Neuronal stem cell (in vitro differentiated cells): Measurements from ENCODE around the gene ZFYVE16. TPM values are rescaled to one million over a fixed set of nuclear protein-coding genes. Genes with fewer than 3 reads are reported as not detected.

Experiments
- DNase-seq: peaks from one replicate; pipeline ENCODE4 v3.0.0-alpha.2; 2013; ENCODE audit warnings: low spot score
- H2AFZ ChIP-seq: one replicate; pipeline ENCODE4 v1.6.1; 2013; ENCODE audit warnings: mild to moderate bottlenecking, low read length, inconsistent platforms
- H2AK5ac ChIP-seq: 2 replicates; pipeline ENCODE4 v1.6.1; 2013; ENCODE audit warnings: low read depth, mild to moderate bottlenecking, inconsistent platforms, low read length, moderate library complexity, mixed read lengths
- H2BK120ac ChIP-seq: 2 replicates; pipeline ENCODE4 v1.6.1; 2013; ENCODE audit warnings: low read depth, mild to moderate bottlenecking, inconsistent platforms, low read length, moderate library complexity, mixed read lengths
- H2BK12ac ChIP-seq: one replicate; pipeline ENCODE4 v1.6.1; 2013; ENCODE audit warnings: low read length, inconsistent platforms
- H2BK15ac ChIP-seq: 2 replicates; pipeline ENCODE4 v1.6.1; 2013; ENCODE audit warnings: mild to moderate bottlenecking, low read length, inconsistent platforms, mixed read lengths
- H2BK5ac ChIP-seq: one replicate; pipeline ENCODE4 v1.6.1; 2013; ENCODE audit warnings: inconsistent platforms, mild to moderate bottlenecking, low read length, moderate library complexity
- H3K14ac ChIP-seq: one replicate; pipeline ENCODE4 v1.6.1; 2013; ENCODE audit warnings: low read length, inconsistent platforms
- H3K18ac ChIP-seq: 2 replicates; pipeline ENCODE4 v1.6.1; 2013; ENCODE audit warnings: low read length, inconsistent platforms
- H3K23ac ChIP-seq: 2 replicates; pipeline ENCODE4 v1.6.1; 2013; ENCODE audit warnings: low read depth, mild to moderate bottlenecking, mixed read lengths, low read length, inconsistent platforms; ENCODE audit not compliant: poor library complexity
- H3K27ac ChIP-seq: replicated peaks from 3 replicates; pipeline ENCODE4 v1.5.1; 2013; ENCODE audit warnings: low read length, inconsistent platforms
- H3K27me3 ChIP-seq, 3 experiments: 2 replicates each; pipeline ENCODE4 v1.6.1; 2013; ENCODE audit warnings: low read length in 3 of 3, mild to moderate bottlenecking in 2 of 3, inconsistent platforms in 1 of 3, low read depth in 1 of 3, mixed read lengths in 1 of 3, moderate library complexity in 1 of 3; ENCODE audit not compliant: control insufficient read depth in 3 of 3, insufficient read depth in 3 of 3
- H3K36me3 ChIP-seq, 2 donors: replicated peaks in 1 of 2; 2 replicates each; pipeline ENCODE4 v1.6.1; 2013; ENCODE audit warnings: low read length in 2 of 2; ENCODE audit not compliant: control insufficient read depth in 2 of 2, insufficient read depth in 2 of 2
- H3K4ac ChIP-seq: 2 replicates; pipeline ENCODE4 v1.6.1; 2013; ENCODE audit warnings: inconsistent platforms, mild to moderate bottlenecking, low read length, moderate library complexity
- H3K4me1 ChIP-seq, 2 donors: 1 replicate in 1 of 2; 2 replicates in 1 of 2; pipeline ENCODE4 v1.6.1; 2013; ENCODE audit warnings: low read length in 2 of 2, low read depth in 1 of 2; ENCODE audit not compliant: control insufficient read depth in 2 of 2, insufficient read depth in 1 of 2
- H3K4me2 ChIP-seq: one replicate; pipeline ENCODE4 v1.6.1; 2013; ENCODE audit warnings: mild to moderate bottlenecking, low read length, inconsistent platforms; ENCODE audit not compliant: insufficient read depth, poor library complexity, severe bottlenecking
- H3K4me3 ChIP-seq, 2 donors: 2 replicates each; pipeline ENCODE4 v1.5.1; 2013; ENCODE audit warnings: low read length in 2 of 2, mild to moderate bottlenecking in 2 of 2, inconsistent platforms in 1 of 2, moderate library complexity in 1 of 2
- H3K79me1 ChIP-seq: one replicate; pipeline ENCODE4 v1.6.1; 2013; ENCODE audit warnings: low read depth, mild to moderate bottlenecking, inconsistent platforms, low read length, moderate library complexity
- H3K9ac ChIP-seq: one replicate; pipeline ENCODE4 v1.6.1; 2013; ENCODE audit warnings: mild to moderate bottlenecking, low read depth, low read length, inconsistent platforms; ENCODE audit not compliant: poor library complexity
- H3K9me3 ChIP-seq, 2 donors: replicated peaks in 1 of 2; 2 replicates each; pipeline versions ENCODE3 to v1.6.1; 2013; ENCODE audit warnings: low read length in 2 of 2, mild to moderate bottlenecking in 2 of 2, inconsistent platforms in 1 of 2, low read depth in 1 of 2, mixed read lengths in 1 of 2, moderate library complexity in 1 of 2; ENCODE audit not compliant: control insufficient read depth in 2 of 2, insufficient read depth in 1 of 2
- H4K8ac ChIP-seq: one replicate; pipeline ENCODE4 v1.6.1; 2013; ENCODE audit warnings: low read depth, mild to moderate bottlenecking, inconsistent platforms, low read length, moderate library complexity
- H4K91ac ChIP-seq: one replicate; pipeline ENCODE4 v1.6.1; 2013; ENCODE audit warnings: low read length, low read depth, mild to moderate bottlenecking, inconsistent platforms; ENCODE audit not compliant: poor library complexity
- WGBS, 2 donors: extraction: QIAGEN DNeasy Blood & Tissue Kit; methylation state at CpG; one replicate each; pipeline ENCODE4 v1.1.7; 2013; ENCODE audit warnings: missing lambda C conversion rate in 2 of 2, mixed read lengths in 1 of 2; ENCODE audit not compliant: insufficient read length in 2 of 2, insufficient replicate concordance in 1 of 2; ENCODE audit errors: extremely low coverage in 2 of 2; 5-methylcytosine and 5-hydroxymethylcytosine counted together
- polyA plus RNA-seq, 2 experiments: library from polyadenylated mRNA; stranded (reverse); fragments of 200-250 nt; gene quantifications; one replicate each; pipeline ENCODE4 v1.2.3, GENCODE V29; 2013

The ZFYVE16 gene
- 28.6 TPM for polyA plus RNA-seq (2013, experiment 1 of 2)
- 27.9 TPM for polyA plus RNA-seq (2013, experiment 2 of 2)

GRCh38 chr5:80407735-80408483 is at the start of gene ZFYVE16:
TSS of gene ZFYVE16 (plus strand) at chr5:80408064. CDS start at chr5:80434148, 26,084 bp downstream.
- no peaks in the 10 kb centered on the region for H3K27me3 ChIP-seq
- H3K36me3 ChIP-seq, result peaks cover 0 to 22% of the 10 kb centered on the region in 2 donors
- H3K4me1 ChIP-seq, result peaks cover 0 to 1% of the 10 kb centered on the region in 2 donors
- H3K18ac ChIP-seq, result peak within 1 kb of the TSS; percentile 99
- peaks cover 3% of the 10 kb centered on the region for H3K79me1 ChIP-seq
- H3K4me2 ChIP-seq, result peak within 1 kb of the TSS; percentile 43
- peak; percentile 96 for DNase-seq
- no peak within 1 kb of the TSS for H4K8ac ChIP-seq
- peak within 1 kb of the TSS; percentile 41 for H3K4ac ChIP-seq
- peak within 1 kb of the TSS; percentile 82 to 91 for H3K4me3 ChIP-seq
- H3K9ac ChIP-seq, result peak within 1 kb of the TSS; percentile 96
- peak within 1 kb of the TSS; percentile 98 for H3K27ac ChIP-seq
- H3K23ac ChIP-seq, result peak within 1 kb of the TSS; percentile 45
- H4K91ac ChIP-seq, result no peak within 1 kb of the TSS
- H2BK12ac ChIP-seq, result no peak within 1 kb of the TSS
- H2AK5ac ChIP-seq, result peak within 1 kb of the TSS; percentile 78
- H2BK5ac ChIP-seq, result peak within 1 kb of the TSS; percentile 91
- WGBS, 2 donors, result no CpG with 5 or more reads among the region's 66 CpGs
- peak within 1 kb of the TSS; percentile 94 for H2AFZ ChIP-seq
- H2BK120ac ChIP-seq, result no peak within 1 kb of the TSS
- H3K14ac ChIP-seq, result peak within 1 kb of the TSS; percentile 79
- H3K9me3 ChIP-seq, result peaks cover 0 to 6% of the 10 kb centered on the region in 2 donors
- H2BK15ac ChIP-seq, result peak within 1 kb of the TSS; percentile 81

- Histone ChIP-seq H2BK15ac (no peak overlapping the region), H2BK5ac (no peak overlapping the region), H4K91ac (no peak overlapping the region), H3K4me3 (no peak overlapping the region), H3K14ac (no peak overlapping the region), H2AK5ac (no peak overlapping the region), H3K79me1 (no peaks in the 10 kb centered on the region), H2BK12ac (no peak overlapping the region), H3K23ac (no peak overlapping the region), H3K4me2 (no peak overlapping the region), H3K36me3 (no peaks in the 10 kb centered on the region), H2AFZ (no peak overlapping the region), H3K9me3 (no peaks in the 10 kb centered on the region), H4K8ac (no peak overlapping the region), H3K4me1 (no peaks in the 10 kb centered on the region), H3K27ac (no peak overlapping the region), H3K27me3 (no peaks in the 10 kb centered on the region), H3K4ac (no peak overlapping the region), H3K18ac (no peak overlapping the region), H3K9ac (no peak overlapping the region), H2BK120ac (no peak overlapping the region)
- DNase-seq, result no peak
Measured at GRCh38 chr5:80360914-80361444, 46.9 kb upstream of the ZFYVE16 start.

- H3K4me2 ChIP-seq, result no peak overlapping the region
- no CpG with 5 or more reads among the region's 6 CpGs for WGBS, 2 donors
- no peak overlapping the region for H3K27ac ChIP-seq
- no peak overlapping the region for H3K23ac ChIP-seq
- no peak overlapping the region for H2AFZ ChIP-seq
- no peak overlapping the region for H2BK120ac ChIP-seq
- H3K79me1 ChIP-seq, result no peaks in the 10 kb centered on the region
- no peak for DNase-seq
- no peaks in the 10 kb centered on the region for H3K36me3 ChIP-seq
- no peaks in the 10 kb centered on the region for H3K9me3 ChIP-seq
- no peak overlapping the region for H3K4me3 ChIP-seq
- H2AK5ac ChIP-seq, result no peak overlapping the region
- no peak overlapping the region for H2BK15ac ChIP-seq
- no peak overlapping the region for H4K8ac ChIP-seq
- no peak overlapping the region for H2BK12ac ChIP-seq
- no peak overlapping the region for H3K18ac ChIP-seq
- H3K14ac ChIP-seq, result no peak overlapping the region
- H3K4me1 ChIP-seq, result peaks cover 2 to 5% of the 10 kb centered on the region in 2 donors
- no peak overlapping the region for H3K4ac ChIP-seq
- H2BK5ac ChIP-seq, result no peak overlapping the region
- no peak overlapping the region for H4K91ac ChIP-seq
- no peak overlapping the region for H3K9ac ChIP-seq
- no peaks in the 10 kb centered on the region for H3K27me3 ChIP-seq
Measured at GRCh38 chr5:80364892-80365291, 43.0 kb upstream of the ZFYVE16 start.

GRCh38 chr5:80368661-80369480 is 39.0 kb upstream of the ZFYVE16 start:
- no peak overlapping the region for H3K4me3 ChIP-seq
- peak overlapping the region; percentile 31 for H2AFZ ChIP-seq
- H3K14ac ChIP-seq, result no peak overlapping the region
- peaks cover 7 to 21% of the 10 kb centered on the region in 2 donors for H3K4me1 ChIP-seq
- no peaks in the 10 kb centered on the region for H3K36me3 ChIP-seq
- H3K9ac ChIP-seq, result no peak overlapping the region
- H3K9me3 ChIP-seq, result peaks cover 2 to 3% of the 10 kb centered on the region in 2 donors
- no peak overlapping the region for H4K8ac ChIP-seq
- no peak for DNase-seq
- no peak overlapping the region for H3K4me2 ChIP-seq
- H2BK15ac ChIP-seq, result no peak overlapping the region
- H3K79me1 ChIP-seq, result no peaks in the 10 kb centered on the region
- H2AK5ac ChIP-seq, result no peak overlapping the region
- no peak overlapping the region for H3K18ac ChIP-seq
- no peak overlapping the region for H4K91ac ChIP-seq
- peak overlapping the region; percentile 0 for H3K27ac ChIP-seq
- no peaks in the 10 kb centered on the region for H3K27me3 ChIP-seq
- H2BK12ac ChIP-seq, result no peak overlapping the region
- no peak overlapping the region for H3K4ac ChIP-seq
- H3K23ac ChIP-seq, result no peak overlapping the region
- no CpG with 5 or more reads among the region's 4 CpGs for WGBS, 2 donors
- H2BK5ac ChIP-seq, result no peak overlapping the region
- no peak overlapping the region for H2BK120ac ChIP-seq
